ENCODE data around the gene URB2. TPM values are rescaled to one million over a fixed set of nuclear protein-coding genes. Genes with fewer than 3 reads are reported as not detected.

URB2 gene
- total RNA-seq, result 10 to 100 TPM in 2 of 6 donors, 1 to 10 TPM in 4; 3.4 to 26.2 (median 7.2) TPM

GRCh38 chr1:229625915-229626831 lies at the start of gene URB2, which contains the start of gene TAF5L:
TSS of gene URB2 (plus strand) at chr1:229626247. CDS start at chr1:229627634, 1,387 bp downstream.
TSS of gene TAF5L (minus strand) at chr1:229626122. CDS start at chr1:229614482, 11,640 bp downstream.
- 0% methylated on average over 5 to 18 of the region's 97 CpGs for WGBS, 2 donors
- ATAC-seq (ENCODE audit: low FRiP score in 2 of 2) (peak; percentile 96 to 99), DNase-seq (peak; percentile 91 to 98)
- TF ChIP-seq POLR2AphosphoS5 (IDR thresholded peaks at IDR 0.05) (peak in 1 of 2 donors; percentile 79), EP300 (IDR thresholded peaks at IDR 0.05) (no peak), POLR2A (IDR thresholded peaks at IDR 0.05) (peak in 2 of 4 donors; percentile 8 to 71)
- TF ChIP-seq, protein P1, sequence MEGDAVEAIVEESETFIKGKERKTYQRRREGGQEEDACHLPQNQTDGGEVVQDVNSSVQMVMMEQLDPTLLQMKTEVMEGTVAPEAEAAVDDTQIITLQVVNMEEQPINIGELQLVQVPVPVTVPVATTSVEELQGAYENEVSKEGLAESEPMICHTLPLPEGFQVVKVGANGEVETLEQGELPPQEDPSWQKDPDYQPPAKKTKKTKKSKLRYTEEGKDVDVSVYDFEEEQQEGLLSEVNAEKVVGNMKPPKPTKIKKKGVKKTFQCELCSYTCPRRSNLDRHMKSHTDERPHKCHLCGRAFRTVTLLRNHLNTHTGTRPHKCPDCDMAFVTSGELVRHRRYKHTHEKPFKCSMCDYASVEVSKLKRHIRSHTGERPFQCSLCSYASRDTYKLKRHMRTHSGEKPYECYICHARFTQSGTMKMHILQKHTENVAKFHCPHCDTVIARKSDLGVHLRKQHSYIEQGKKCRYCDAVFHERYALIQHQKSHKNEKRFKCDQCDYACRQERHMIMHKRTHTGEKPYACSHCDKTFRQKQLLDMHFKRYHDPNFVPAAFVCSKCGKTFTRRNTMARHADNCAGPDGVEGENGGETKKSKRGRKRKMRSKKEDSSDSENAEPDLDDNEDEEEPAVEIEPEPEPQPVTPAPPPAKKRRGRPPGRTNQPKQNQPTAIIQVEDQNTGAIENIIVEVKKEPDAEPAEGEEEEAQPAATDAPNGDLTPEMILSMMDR (IDR thresholded peaks at IDR 0.05), result peak in 3 of 6 experiments; percentile 20 to 37 (median 32)
- Histone ChIP-seq H3K27me3 (no peaks in the 10 kb centered on the region), H3K4me1 (peaks cover 21 to 40% (median 24%) of the 10 kb centered on the region in 4 donors), H3K9me3 (no peaks in the 10 kb centered on the region), H3K27ac (peak within 1 kb of the TSS; percentile 85 to 95 (median 88)), H3K36me3 (peaks cover 0 to 2% (median 0%) of the 10 kb centered on the region in 4 donors), H3K4me3 (peak within 1 kb of the TSS; percentile 69 to 96 (median 92))

DNA sequence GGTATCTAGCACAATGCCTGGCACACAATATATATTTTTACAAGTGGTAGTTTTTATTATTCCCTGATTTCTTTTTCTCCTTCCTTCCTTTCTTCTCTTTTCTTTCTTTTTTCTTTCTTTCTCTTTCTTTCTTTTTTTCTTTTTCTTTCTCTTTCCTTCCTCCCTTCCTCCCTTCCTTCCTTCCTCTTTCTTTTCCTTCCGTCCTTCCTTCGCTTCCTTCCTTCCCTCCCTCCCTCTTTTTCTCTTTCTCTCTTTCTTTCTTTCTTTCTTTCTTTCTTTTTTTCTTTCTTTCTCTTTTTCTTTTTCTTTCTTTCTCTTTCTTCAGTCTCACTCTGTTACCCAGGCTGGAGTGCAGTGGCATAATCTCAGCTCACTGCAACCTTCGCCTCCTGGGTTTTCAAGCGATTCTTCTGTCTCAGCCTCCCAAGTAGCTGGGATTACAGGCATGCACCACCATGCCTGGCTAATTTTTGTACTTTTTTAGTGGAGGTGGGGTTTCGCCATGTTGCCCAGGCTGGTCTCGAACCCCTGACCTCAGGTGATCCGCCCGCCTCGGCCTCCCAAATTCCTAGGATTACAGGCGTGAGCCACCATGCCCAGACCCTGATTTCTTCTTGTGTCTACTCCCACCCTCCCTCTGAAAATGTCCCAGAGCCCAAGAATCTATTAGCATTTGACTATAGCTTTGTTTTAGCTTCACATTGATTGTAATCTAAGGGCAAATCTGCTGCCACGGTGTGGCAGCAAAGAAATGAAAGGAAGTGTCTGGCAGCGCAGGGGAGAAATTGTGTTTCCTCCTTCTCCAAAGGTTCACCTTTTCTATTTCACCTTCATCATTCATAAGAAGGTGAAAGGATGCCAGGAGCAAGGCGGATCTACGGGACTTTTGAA lies 47.6 kb upstream of the URB2 start:
- ATAC-seq (ENCODE audit: low FRiP score in 2 of 2), result no peak
- WGBS, 2 donors, result 77 to 79% methylated on average over 14 of the region's 14 CpGs
- no peak for DNase-seq

DNA sequence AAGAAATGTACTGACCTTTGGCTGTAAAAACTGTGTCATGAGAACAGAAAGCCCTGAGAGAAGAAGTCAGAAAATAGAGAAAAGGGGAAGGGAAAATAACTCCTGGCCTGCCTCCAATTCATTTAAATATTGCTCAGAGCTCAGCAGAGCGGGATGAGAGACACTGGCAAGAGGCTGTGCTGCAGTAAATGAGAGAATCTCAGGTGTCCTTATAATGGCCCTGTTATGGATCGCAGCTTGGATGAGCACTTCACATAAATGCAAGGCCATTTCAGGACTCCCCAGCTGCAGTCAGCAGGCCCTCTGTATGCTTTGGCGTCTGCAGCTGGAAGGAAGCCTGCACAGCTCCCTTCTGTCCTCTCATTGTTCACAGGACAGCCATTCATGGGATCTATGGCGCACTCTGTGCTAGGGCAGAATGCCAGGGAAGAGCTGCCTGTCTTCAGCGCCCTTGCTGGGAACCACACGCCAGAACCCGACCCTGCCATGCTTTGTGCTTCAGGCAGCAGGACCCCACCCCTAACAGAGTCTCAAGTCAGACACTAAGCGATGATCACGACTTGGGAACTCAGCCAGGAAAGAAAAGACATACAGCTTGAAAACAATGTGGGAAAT lies 46.9 kb upstream of the URB2 start:
- peaks cover 4 to 25% (median 13%) of the 10 kb centered on the region in 4 donors for H3K4me1 ChIP-seq
- H3K27ac ChIP-seq, result peak overlapping the region in 3 of 4 donors; percentile 31 to 62 (median 46)
- ATAC-seq (ENCODE audit: low FRiP score in 2 of 2) (peak; percentile 57 to 69), DNase-seq (no peak)
- TF ChIP-seq POLR2A (IDR thresholded peaks at IDR 0.05) (peak in 1 of 4 donors; percentile 34), EP300 (IDR thresholded peaks at IDR 0.05) (no peak)
- H3K36me3 ChIP-seq, result no peaks in the 10 kb centered on the region
- H3K27me3 ChIP-seq, result no peaks in the 10 kb centered on the region
- no peak overlapping the region for H3K4me3 ChIP-seq
- H3K9me3 ChIP-seq, result no peaks in the 10 kb centered on the region
- 15 to 42% methylated on average over 9 of the region's 9 CpGs for WGBS, 2 donors

More for the DNA sequence above, 47.6 kb upstream of the URB2 start:
- H3K4me3 ChIP-seq, result no peak overlapping the region
- H3K9me3 ChIP-seq, result no peaks in the 10 kb centered on the region
- H3K4me1 ChIP-seq, result peaks cover 4 to 25% (median 13%) of the 10 kb centered on the region in 4 donors
- no peaks in the 10 kb centered on the region for H3K27me3 ChIP-seq
- no peaks in the 10 kb centered on the region for H3K36me3 ChIP-seq
- peak overlapping the region in 1 of 4 donors; percentile 62 for H3K27ac ChIP-seq
- TF ChIP-seq EP300 (IDR thresholded peaks at IDR 0.05) (no peak), POLR2A (IDR thresholded peaks at IDR 0.05) (no peak)
- TF ChIP-seq, protein P1 (IDR thresholded peaks at IDR 0.05), result no peak

- H3K27ac ChIP-seq, result no peak overlapping the region
- peaks cover 4 to 25% (median 13%) of the 10 kb centered on the region in 4 donors for H3K4me1 ChIP-seq
- TF ChIP-seq EP300 (IDR thresholded peaks at IDR 0.05) (no peak), POLR2AphosphoS5 (IDR thresholded peaks at IDR 0.05) (no peak), POLR2A (IDR thresholded peaks at IDR 0.05) (no peak)
- TF ChIP-seq, protein P1 (IDR thresholded peaks at IDR 0.05), result no peak
- WGBS, 2 donors, result 90% methylated on average over 3 of the region's 3 CpGs
- H3K4me3 ChIP-seq, result no peak overlapping the region
- DNase-seq (no peak), ATAC-seq (ENCODE audit: low FRiP score in 2 of 2) (no peak)
- H3K27me3 ChIP-seq, result no peaks in the 10 kb centered on the region
- no peaks in the 10 kb centered on the region for H3K36me3 ChIP-seq
- H3K9me3 ChIP-seq, result no peaks in the 10 kb centered on the region
Measured at GRCh38 chr1:229581485-229581884, 44.6 kb upstream of the URB2 start.
